Skin of body (tissue), 2 donors: Measurements from ENCODE around the gene RUNX3. TPM values are rescaled to one million over a fixed set of nuclear protein-coding genes. Genes with fewer than 3 reads are reported as not detected.

Experiments used
- DNase-seq: peaks from one replicate; lab custom pipeline; 2025; lab: John Stamatoyannopoulos, UW
- total RNA-seq: library from RNA; depleted of rRNA; stranded (reverse); fragments of >200 nt; gene quantifications from one replicate; pipeline ENCODE4 v1.2.3, GENCODE V29; 2014

Gene RUNX3
- total RNA-seq, 1 donor from 2014 or later, result 1.9 TPM

GRCh38 chr1:24946861-24947658 is 17.0 kb upstream of the RUNX3 start:
- no peak for DNase-seq

- DNase-seq, result no peak
These were observed 15.6 kb upstream of the RUNX3 start for GRCh38 chr1:24945354-24946326.

- DNase-seq, result no peak
These were observed 14.2 kb upstream of the RUNX3 start for GRCh38 chr1:24944318-24944717.

- DNase-seq, result no peak
These were observed 12.7 kb upstream of the RUNX3 start for GRCh38 chr1:24942789-24943188.

- no peak for DNase-seq
These were observed 11.5 kb upstream of the RUNX3 start for GRCh38 chr1:24941564-24941963.

- no peak for DNase-seq
These were observed 10.2 kb upstream of the RUNX3 start for GRCh38 chr1:24940231-24940630.

GRCh38 chr1:24939675-24940193 is 9.7 kb upstream of the RUNX3 start:
- no peak for DNase-seq

GRCh38 chr1:24939040-24939674 is 9.1 kb upstream of the RUNX3 start:
- no peak for DNase-seq

- DNase-seq, result no peak
These were observed 8.2 kb upstream of the RUNX3 start for GRCh38 chr1:24938276-24938675.

GRCh38 chr1:24936684-24937083 is 6.6 kb upstream of the RUNX3 start:
- DNase-seq, result no peak

- peak; percentile 16 for DNase-seq
These were observed 5.8 kb upstream of the RUNX3 start for GRCh38 chr1:24935615-24936484.

GRCh38 chr1:24935196-24935526 is 5.1 kb upstream of the RUNX3 start:
- no peak for DNase-seq

- DNase-seq, result no peak
These were observed 4.5 kb upstream of the RUNX3 start for GRCh38 chr1:24934310-24935195.

- DNase-seq, result no peak
These were observed 3.4 kb upstream of the RUNX3 start for GRCh38 chr1:24933468-24933867.

- DNase-seq, result no peak
These were observed 2.7 kb upstream of the RUNX3 start for GRCh38 chr1:24932725-24933294.

- DNase-seq, result no peak
These were observed 2.2 kb upstream of the RUNX3 start for GRCh38 chr1:24932284-24932683.

GRCh38 chr1:24931468-24932231 is 1.6 kb upstream of the RUNX3 start:
- DNase-seq, result no peak

GRCh38 chr1:24931146-24931467 is 1.0 kb upstream of the RUNX3 start:
- DNase-seq, result no peak
